GM12878 (cell line): ENCODE measurements around the gene RBBP5. TPM values are rescaled to one million over a fixed set of nuclear protein-coding genes. Genes with fewer than 3 reads are reported as not detected.

Source experiments
- ATAC-seq: fragments of 200-7000 bp; cut with Tn5 transposase; 3 replicates; pipeline ENCODE4 v1.9.1; 2020; ENCODE audit warnings: mild to moderate bottlenecking, moderate library complexity
- BruUV-seq: library from RNA; stranded (reverse); fragments of 400-500 nt; replicated peaks from 2 replicates; lab custom pipeline; 2021; lab: Mats Ljungman, UMichigan
- CTCF ChIA-PET: fragments of 300-600 bp; sonication (Branson Sonifier 250); formaldehyde crosslinking; extraction: SDS; loops from one replicate; lab custom pipeline; 2021; ENCODE audit warnings: inconsistent platforms; lab: Yijun Ruan, JAX
- POLR2A ChIA-PET: fragments of 350-600 bp; formaldehyde crosslinking; extraction: SDS; loops from one replicate; lab custom pipeline; 2021; ENCODE audit warnings: inconsistent platforms; lab: Charles Lee
- RAD21 ChIA-PET: fragments of 300-600 bp; sonication (Branson Sonifier 250); formaldehyde crosslinking; loops from one replicate; lab custom pipeline; 2023; ENCODE audit warnings: antibody characterized with exemption; ENCODE audit not compliant: unreplicated experiment; lab: Charles Lee
- SMC1A ChIA-PET: fragments of 300-600 bp; sonication (Branson Sonifier 250); formaldehyde crosslinking; loops from one replicate; lab custom pipeline; 2023; ENCODE audit not compliant: unreplicated experiment, uncharacterized antibody; lab: Charles Lee
- DNase-seq: peaks from one replicate; pipeline ENCODE4 v3.0.0-alpha.2; 2011; ENCODE audit warnings: low read depth, low spot score
- FAIRE-seq: peaks from 3 replicates; lab custom pipeline; 2011; peaks lifted over from hg19 to GRCh38; lab: Jason Lieb, UNC
- H2AFZ ChIP-seq: 2 replicates; pipeline ENCODE4 v1.6.0; 2011; ENCODE audit warnings: low read depth, low read length, control low read depth; ENCODE audit not compliant: control insufficient read depth
- H3K27ac ChIP-seq: 2 replicates; pipeline ENCODE4 v1.5.1; 2011; ENCODE audit warnings: control low read depth; ENCODE audit not compliant: control insufficient read depth, insufficient read depth
- H3K27me3 ChIP-seq, 2 experiments: replicated peaks in 1 of 2; 2 replicates each; pipeline versions ENCODE4 v1.6.0 to v1.6.1; 2011; ENCODE audit warnings: low read length in 1 of 2; ENCODE audit not compliant: control insufficient read depth in 2 of 2, insufficient read depth in 2 of 2
- H3K36me3 ChIP-seq, 2 experiments: 2 replicates each; pipeline ENCODE4 v1.5.1; 2011; ENCODE audit warnings: low read length in 1 of 2; ENCODE audit not compliant: control insufficient read depth in 2 of 2, insufficient read depth in 2 of 2
- H3K4me1 ChIP-seq: 2 replicates; pipeline ENCODE4 v1.6.1; 2011; ENCODE audit warnings: mild to moderate bottlenecking, low read length, moderate library complexity, mixed read lengths; ENCODE audit not compliant: control insufficient read depth, insufficient read depth
- H3K4me2 ChIP-seq: 2 replicates; pipeline ENCODE4 v1.6.0; 2011; ENCODE audit warnings: control low read depth; ENCODE audit not compliant: control insufficient read depth, insufficient read depth
- H3K4me3 ChIP-seq: fragments of 200-600 bp; sonication (generic); 2 replicates; pipeline ENCODE4 v1.5.1; 2016
- H3K79me2 ChIP-seq: 2 replicates; pipeline ENCODE4 v1.6.0; 2011; ENCODE audit warnings: low read length; ENCODE audit not compliant: control insufficient read depth, insufficient read depth
- H3K9ac ChIP-seq: 2 replicates; pipeline ENCODE4 v1.8.0; 2011; ENCODE audit warnings: low read length, control low read depth, mixed read lengths; ENCODE audit not compliant: control insufficient read depth, insufficient read depth
- H3K9me3 ChIP-seq: replicated peaks from 3 replicates; pipeline ENCODE4 v1.5.1; 2011; ENCODE audit warnings: mild to moderate bottlenecking, low read length; ENCODE audit not compliant: control insufficient read depth, insufficient read depth
- H4K20me1 ChIP-seq: 2 replicates; pipeline ENCODE4 v1.6.0; 2011; ENCODE audit not compliant: control insufficient read depth, insufficient read depth
- BRCA1 ChIP-seq: IDR thresholded peaks from 2 replicates; pipeline ENCODE4 v1.6.1; 2011; ENCODE audit warnings: low read depth, low read length, improper control_type of control experiment
- CHD1 ChIP-seq: IDR thresholded peaks from 2 replicates; pipeline ENCODE4 v1.6.1; 2012; ENCODE audit warnings: low read depth, low read length, improper control_type of control experiment
- E2F8 ChIP-seq: fragments of 450-650 bp; IDR thresholded peaks from 2 replicates; pipeline ENCODE4 v1.6.1; 2018; ENCODE audit warnings: mild to moderate bottlenecking, low read depth, moderate library complexity; ENCODE audit not compliant: partially characterized antibody
- IKZF2 ChIP-seq, 2 experiments: fragments of 450-650 bp; IDR thresholded peaks; 2 replicates each; pipeline ENCODE4 v1.6.1; 2017; ENCODE audit warnings: mild to moderate bottlenecking in 2 of 2, moderate library complexity in 2 of 2
- JUNB ChIP-seq: IDR thresholded peaks from 2 replicates; pipeline ENCODE4 v1.6.1; 2016; ENCODE audit warnings: antibody characterized with exemption, mild to moderate bottlenecking
- KAT2A ChIP-seq: conservative IDR thresholded peaks from 2 replicates; pipeline ENCODE4 v1.6.1; 2011; ENCODE audit warnings: low read depth, low read length; ENCODE audit not compliant: control insufficient read depth
- KDM1A ChIP-seq: fragments of 200-600 bp; sonication (generic); IDR thresholded peaks from 2 replicates; pipeline ENCODE4 v1.6.1; 2016; ENCODE audit warnings: borderline replicate concordance
- MAX ChIP-seq: IDR thresholded peaks from 2 replicates; pipeline ENCODE4 v1.6.1; 2012; ENCODE audit warnings: low read depth, low read length, improper control_type of control experiment
- MEF2A ChIP-seq: IDR thresholded peaks from 2 replicates; pipeline ENCODE4 v1.6.1; 2011; ENCODE audit warnings: low read depth, mild to moderate bottlenecking, low read length, moderate library complexity; ENCODE audit not compliant: insufficient read depth
- NFXL1 ChIP-seq: fragments of 450-650 bp; IDR thresholded peaks from 2 replicates; pipeline ENCODE4 v1.6.1; 2017; ENCODE audit warnings: antibody characterized with exemption, mild to moderate bottlenecking, borderline replicate concordance
- NR2F1 ChIP-seq: fragments of 450-650 bp; conservative IDR thresholded peaks from 2 replicates; pipeline ENCODE4 v1.6.1; 2017; ENCODE audit warnings: mild to moderate bottlenecking
- NRF1 ChIP-seq: conservative IDR thresholded peaks from 2 replicates; pipeline ENCODE4 v1.6.1; 2011; ENCODE audit warnings: mild to moderate bottlenecking, low read depth, low read length, improper control_type of control experiment
- TCF12 ChIP-seq: IDR thresholded peaks from 2 replicates; pipeline ENCODE4 v1.6.1; 2011; ENCODE audit warnings: low read depth, mild to moderate bottlenecking, low read length
- TCF7 ChIP-seq: IDR thresholded peaks from 2 replicates; pipeline ENCODE4 v1.6.1; 2014; ENCODE audit warnings: antibody characterized with exemption, borderline replicate concordance
- ZNF622 ChIP-seq: fragments of 450-650 bp; IDR thresholded peaks from 2 replicates; pipeline ENCODE4 v1.6.1; 2017; ENCODE audit warnings: mild to moderate bottlenecking, inconsistent platforms
- WGBS: methylation state at CpG from one replicate; pipeline ENCODE4 v1.1.6; 2016; ENCODE audit warnings: low lambda C conversion rate; ENCODE audit not compliant: insufficient replicate concordance, insufficient coverage; ENCODE audit errors: missing lambda C conversion rate; 5-methylcytosine and 5-hydroxymethylcytosine counted together
- in situ Hi-C: fragments of 300-500 bp; cut with MboI; formaldehyde crosslinking; loops from 9 replicates; pipeline ENCODE4 v1.14.3; 2018; ENCODE audit warnings: mixed read lengths
- intact Hi-C: fragments of 100-400 bp; cut with micrococcal nuclease; formaldehyde crosslinking; loops from one replicate; pipeline ENCODE4 v1.14.2; 2022; ENCODE audit not compliant: unreplicated experiment
- polyA plus RNA-seq, 11 experiments: library from polyadenylated mRNA; depleted of rRNA in 4 of 11; unstranded in 6 of 11; stranded (reverse) in 5 of 11; fragments of >200 nt; fragmentation: Nextera tagmentation in 4 of 11; fragmentation: Illumina TruSeq in 1 of 11; extraction: Ambion mirVana in 4 of 11; extraction: Trizol in 1 of 11; gene quantifications; 1 replicate in 1 of 11; 2 replicates in 10 of 11; pipeline versions ENCODE4 v1.2.1 to v1.2.3, GENCODE V29; 2011 to 2016; ENCODE audit warnings: inconsistent platforms in 2 of 11, missing spikeins in 2 of 11, low read depth in 1 of 11
- total RNA-seq, 4 experiments: library from RNA; depleted of rRNA in 3 of 4; stranded (reverse); fragments of >200 nt in 3 of 4; fragmentation: Illumina TruSeq in 1 of 4; extraction: Trizol in 1 of 4; gene quantifications; 2 replicates each; pipeline versions ENCODE4 v1.2.1 to v1.2.3, GENCODE V29; 2013 to 2021

RBBP5 gene
- total and polyA plus RNA-seq, 10 of the 15 experiments (the other 5 are each of a cell fraction or from before 2014, with no cell fraction given) = 10.0 to 20.6 (median 14.8) TPM

- H3K4me1 ChIP-seq = no peaks in the 10 kb centered on the region
- no peak overlapping the region for H3K4me3 ChIP-seq
- no peak overlapping the region for H3K9ac ChIP-seq
- no peaks in the 10 kb centered on the region for H3K79me2 ChIP-seq
- H3K4me2 ChIP-seq = no peak overlapping the region
- H4K20me1 ChIP-seq = no peaks in the 10 kb centered on the region
- ChIA-PET SMC1A (interaction anchor here (1.0 to 1.2 kb wide), 2 partner anchors 11 kb away, joined by 3 to 4 read pairs; no protein-coding TSS in a partner anchor), CTCF (interaction anchor here (2.2 to 8.9 kb wide), 2 partner anchors 15 to 64 kb away, joined by 8 to 65 read pairs; no protein-coding TSS in a partner anchor), RAD21 (no interaction called here), POLR2A (no interaction called here)
- DNase-seq = no peak
- intact Hi-C loops = no loop called here
- in situ Hi-C loops = no loop called here
- ATAC-seq = no peak
- FAIRE-seq = no peak
- H3K27me3 ChIP-seq = no peaks in the 10 kb centered on the region
- no peaks in the 10 kb centered on the region for H3K9me3 ChIP-seq
- 62% methylated on average over 7 of the region's 7 CpGs for WGBS
- no TSS peak for BruUV-seq
- TF ChIP-seq NFXL1 (no peak), KDM1A (no peak), IKZF2 (IDR thresholded peaks at IDR 0.05) (no peak)
- no peak overlapping the region for H2AFZ ChIP-seq
- H3K36me3 ChIP-seq = no peaks in the 10 kb centered on the region
- H3K27ac ChIP-seq = no peak overlapping the region
These were observed 44.4 kb downstream of the RBBP5 start for GRCh38 chr1:205077158-205077933.

GRCh38 chr1:205076245-205076761 lies 45.5 kb downstream of the RBBP5 start:
- Histone ChIP-seq H3K27me3 (no peaks in the 10 kb centered on the region), H3K27ac (no peak overlapping the region), H3K79me2 (no peaks in the 10 kb centered on the region), H3K4me1 (no peaks in the 10 kb centered on the region), H2AFZ (no peak overlapping the region), H3K36me3 (no peaks in the 10 kb centered on the region), H3K9ac (no peak overlapping the region), H3K9me3 (no peaks in the 10 kb centered on the region), H3K4me2 (no peak overlapping the region), H3K4me3 (no peak overlapping the region), H4K20me1 (no peaks in the 10 kb centered on the region)
- FAIRE-seq = no peak
- no TSS peak for BruUV-seq
- intact Hi-C loops = no loop called here
- 48% methylated on average over 4 of the region's 4 CpGs for WGBS
- ChIA-PET SMC1A (interaction anchor here (1.0 to 1.2 kb wide), 2 partner anchors 12 to 168 kb away, joined by 3 to 4 read pairs; no protein-coding TSS in a partner anchor), RAD21 (no interaction called here), POLR2A (no interaction called here), CTCF (interaction anchor here (0.7 to 8.9 kb wide), 3 partner anchors 14 to 99 kb away, joined by 3 to 65 read pairs (median 8); no protein-coding TSS in a partner anchor)
- no peak for DNase-seq
- ATAC-seq = no peak
- in situ Hi-C loops = no loop called here
- no peak for TF ChIP-seq E2F8
- no peak for TF ChIP-seq JUNB
- TF ChIP-seq TCF7 = no peak
- TF ChIP-seq MEF2A = no peak
- no peak for TF ChIP-seq CHD1
- TF ChIP-seq NR2F1 = no peak
- no peak for TF ChIP-seq NRF1
- TF ChIP-seq MAX = no peak
- TF ChIP-seq ZNF622 = no peak
- TF ChIP-seq BRCA1 = no peak
- TF ChIP-seq TCF12 = no peak
- TF ChIP-seq KAT2A = no peak
